Activated T-cell treated with anti-CD3 and anti-CD28 coated beads, Interleukin-2, amount 50 U/mL, for 72 hours (primary cell): ENCODE measurements around the gene LMF2. TPM values are rescaled to one million over a fixed set of nuclear protein-coding genes. Genes with fewer than 3 reads are reported as not detected.

Source experiments
- total RNA-seq, 2 donors: library from RNA; stranded (reverse); gene quantifications; one replicate each; pipeline ENCODE4 v1.2.3, GENCODE V29; 2022

Gene LMF2
- total RNA-seq, 2 donors from 2014 or later = 64.8 to 64.9 TPM

Other genes starting within 250 kb of the LMF2 start
- gene MAPK12, start 246.0 kb downstream of the LMF2 start, total RNA-seq = 10 to 100 TPM in 1 of 2 donors, 1 to 10 TPM in 1; 8.5 to 11.5 TPM
- 10 to 100 TPM; 16.6 to 27.1 TPM for gene MAPK11, start 237.3 kb downstream of the LMF2 start, total RNA-seq
- gene PLXNB2, start 200.1 kb downstream of the LMF2 start, total RNA-seq = 10 to 100 TPM; 30.2 to 34.0 TPM
- gene DENND6B, start 180.7 kb downstream of the LMF2 start, total RNA-seq = 1 to 10 TPM; 6.4 to 8.5 TPM
- gene PPP6R2, start 164.4 kb downstream of the LMF2 start, total RNA-seq = 10 to 100 TPM; 45.6 to 51.3 TPM
- gene SBF1, start 32.7 kb downstream of the LMF2 start, total RNA-seq = 100 to 1,000 TPM; 108 to 114 TPM
- gene ADM2, start 26.2 kb downstream of the LMF2 start, total RNA-seq = 10 to 100 TPM; 25.5 to 28.8 TPM
- 1 to 10 TPM; 3.4 to 5.2 TPM for gene MIOX, start 20.8 kb downstream of the LMF2 start, total RNA-seq
- 100 to 1,000 TPM; 120 to 141 TPM for gene NCAPH2, start 522 bp upstream of the LMF2 start, total RNA-seq
- 1 to 10 TPM; 8.3 to 8.5 TPM for gene SCO2, start 17.9 kb upstream of the LMF2 start, total RNA-seq
- gene TYMP, start 22.3 kb upstream of the LMF2 start, total RNA-seq = 100 to 1,000 TPM in 1 of 2 donors, 10 to 100 TPM in 1; 71.5 to 101 TPM
- 10 to 100 TPM; 45.5 to 49.1 TPM for gene KLHDC7B, start 38.2 kb upstream of the LMF2 start, total RNA-seq
- gene SYCE3, start 55.2 kb upstream of the LMF2 start, total RNA-seq = 1 to 10 TPM; 1.7 TPM
- 10 to 100 TPM; 85.3 to 88.0 TPM for gene CPT1B, start 70.7 kb upstream of the LMF2 start, total RNA-seq
- 100 to 1,000 TPM in 1 of 2 donors, 10 to 100 TPM in 1; 95.6 to 110 TPM for gene CHKB, start 75.1 kb upstream of the LMF2 start, total RNA-seq
- under 1 TPM; 0.60 to 0.62 TPM for gene MAPK8IP2, start 93.1 kb upstream of the LMF2 start, total RNA-seq
- gene ARSA, start 120.5 kb upstream of the LMF2 start, total RNA-seq = 10 to 100 TPM; 19.8 to 26.8 TPM
- under 1 TPM; 0.19 to 0.24 TPM for gene SHANK3, start 165.1 kb upstream of the LMF2 start, total RNA-seq
- gene ACR, start 230.5 kb upstream of the LMF2 start, total RNA-seq = not detected